Liver (tissue), 3 donors: ENCODE results near the gene OR10A3.

Experiments
- GABPA ChIP-seq, 2 donors: IDR thresholded peaks in 1 of 2; conservative IDR thresholded peaks in 1 of 2; 2 replicates each; pipeline ENCODE4 v1.6.1; 2016; ENCODE audit warnings: antibody characterized with exemption in 2 of 2, mild to moderate bottlenecking in 1 of 2, moderate library complexity in 1 of 2
- TF ChIP-seq, protein P1 (sequence below): fragments of 150-350 bp; IDR thresholded peaks from 2 replicates; pipeline ENCODE4 v1.5.1; 2017; ENCODE audit warnings: improper control_type of control experiment, low read depth, low read length; ENCODE audit not compliant: missing input control
- donor health status: healthy.
- donor health status: healthy.

DNA sequence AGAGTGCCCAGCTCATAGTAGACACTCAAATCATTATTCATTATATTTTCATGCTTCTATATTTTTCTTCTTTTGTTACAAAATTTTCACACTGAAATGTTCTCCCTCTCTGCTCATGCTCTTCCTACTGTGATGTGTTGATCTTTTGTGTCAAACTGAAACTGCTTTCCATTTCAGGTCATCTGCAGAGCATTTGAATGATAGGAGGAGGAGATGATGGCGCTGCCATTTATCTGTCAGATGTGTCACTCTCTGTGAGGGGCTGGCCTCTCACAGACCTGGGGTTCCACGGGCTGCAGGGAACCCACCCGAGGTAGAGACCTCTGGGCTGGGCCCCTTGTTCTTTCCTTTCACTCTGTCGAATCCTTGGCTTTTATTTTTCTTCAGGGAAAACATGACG is 51.5 kb downstream of the OR10A3 start:
- TF ChIP-seq, protein P1, sequence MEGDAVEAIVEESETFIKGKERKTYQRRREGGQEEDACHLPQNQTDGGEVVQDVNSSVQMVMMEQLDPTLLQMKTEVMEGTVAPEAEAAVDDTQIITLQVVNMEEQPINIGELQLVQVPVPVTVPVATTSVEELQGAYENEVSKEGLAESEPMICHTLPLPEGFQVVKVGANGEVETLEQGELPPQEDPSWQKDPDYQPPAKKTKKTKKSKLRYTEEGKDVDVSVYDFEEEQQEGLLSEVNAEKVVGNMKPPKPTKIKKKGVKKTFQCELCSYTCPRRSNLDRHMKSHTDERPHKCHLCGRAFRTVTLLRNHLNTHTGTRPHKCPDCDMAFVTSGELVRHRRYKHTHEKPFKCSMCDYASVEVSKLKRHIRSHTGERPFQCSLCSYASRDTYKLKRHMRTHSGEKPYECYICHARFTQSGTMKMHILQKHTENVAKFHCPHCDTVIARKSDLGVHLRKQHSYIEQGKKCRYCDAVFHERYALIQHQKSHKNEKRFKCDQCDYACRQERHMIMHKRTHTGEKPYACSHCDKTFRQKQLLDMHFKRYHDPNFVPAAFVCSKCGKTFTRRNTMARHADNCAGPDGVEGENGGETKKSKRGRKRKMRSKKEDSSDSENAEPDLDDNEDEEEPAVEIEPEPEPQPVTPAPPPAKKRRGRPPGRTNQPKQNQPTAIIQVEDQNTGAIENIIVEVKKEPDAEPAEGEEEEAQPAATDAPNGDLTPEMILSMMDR: no peak
- TF ChIP-seq GABPA (IDR thresholded peaks at IDR 0.05 in 1 of 2, conservative IDR thresholded peaks at IDR 0.05 in 1 of 2): no peak
